ENCODE results near the gene TRAPPC5.

DNA sequence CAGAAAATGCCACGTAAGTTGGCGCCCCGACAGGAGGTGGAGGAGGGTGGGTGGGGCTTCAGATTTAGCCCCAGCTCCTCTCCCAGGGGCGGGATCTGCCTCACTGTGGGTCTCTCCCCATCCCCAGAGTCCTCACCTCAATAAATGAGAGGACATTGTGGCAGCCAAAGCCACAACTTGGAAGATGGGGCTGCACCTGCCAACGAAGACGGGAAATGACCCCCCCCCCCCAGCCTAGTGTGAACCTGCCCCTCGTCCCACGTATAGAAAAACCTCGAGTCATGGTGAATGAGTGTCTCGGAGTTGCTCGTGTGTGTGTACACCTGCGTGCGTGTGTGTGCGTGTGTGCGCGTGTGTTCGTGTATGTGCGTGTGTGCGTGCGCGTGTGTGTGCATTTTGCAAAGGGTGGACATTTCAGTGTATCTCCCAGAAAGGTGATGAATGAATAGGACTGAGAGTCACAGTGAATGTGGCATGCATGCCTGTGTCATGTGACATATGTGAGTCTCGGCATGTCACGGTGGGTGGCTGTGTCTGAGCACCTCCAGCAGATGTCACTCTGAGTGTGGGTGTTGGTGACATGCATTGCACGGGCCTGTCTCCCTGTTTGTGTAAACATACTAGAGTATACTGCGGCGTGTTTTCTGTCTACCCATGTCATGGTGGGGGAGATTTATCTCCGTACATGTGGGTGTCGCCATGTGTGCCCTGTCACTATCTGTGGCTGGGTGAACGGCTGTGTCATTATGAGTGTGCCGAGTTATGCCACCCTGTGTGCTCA is 1.5 kb upstream of the TRAPPC5 start:
- TF ChIP-seq, protein P1, sequence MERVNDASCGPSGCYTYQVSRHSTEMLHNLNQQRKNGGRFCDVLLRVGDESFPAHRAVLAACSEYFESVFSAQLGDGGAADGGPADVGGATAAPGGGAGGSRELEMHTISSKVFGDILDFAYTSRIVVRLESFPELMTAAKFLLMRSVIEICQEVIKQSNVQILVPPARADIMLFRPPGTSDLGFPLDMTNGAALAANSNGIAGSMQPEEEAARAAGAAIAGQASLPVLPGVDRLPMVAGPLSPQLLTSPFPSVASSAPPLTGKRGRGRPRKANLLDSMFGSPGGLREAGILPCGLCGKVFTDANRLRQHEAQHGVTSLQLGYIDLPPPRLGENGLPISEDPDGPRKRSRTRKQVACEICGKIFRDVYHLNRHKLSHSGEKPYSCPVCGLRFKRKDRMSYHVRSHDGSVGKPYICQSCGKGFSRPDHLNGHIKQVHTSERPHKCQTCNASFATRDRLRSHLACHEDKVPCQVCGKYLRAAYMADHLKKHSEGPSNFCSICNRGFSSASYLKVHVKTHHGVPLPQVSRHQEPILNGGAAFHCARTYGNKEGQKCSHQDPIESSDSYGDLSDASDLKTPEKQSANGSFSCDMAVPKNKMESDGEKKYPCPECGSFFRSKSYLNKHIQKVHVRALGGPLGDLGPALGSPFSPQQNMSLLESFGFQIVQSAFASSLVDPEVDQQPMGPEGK (CRISPR knock-in tag; IDR thresholded peaks at IDR 0.05; ENCODE audit: borderline replicate concordance) = no peak
- TF ChIP-seq ZNF70 (CRISPR knock-in tag; IDR thresholded peaks at IDR 0.05) (no peak), OSR1 (CRISPR knock-in tag; IDR thresholded peaks at IDR 0.05) (no peak), ZFP3 (CRISPR knock-in tag; IDR thresholded peaks at IDR 0.05) (no peak), ISL1 (CRISPR knock-in tag; IDR thresholded peaks at IDR 0.05) (no peak), ESRRG (CRISPR knock-in tag; IDR thresholded peaks at IDR 0.05) (no peak), TCF4 (CRISPR knock-in tag; IDR thresholded peaks at IDR 0.05; ENCODE audit: borderline replicate concordance) (no peak), RARB (CRISPR knock-in tag; IDR thresholded peaks at IDR 0.05) (no peak), ARNTL (CRISPR knock-in tag; IDR thresholded peaks at IDR 0.05; ENCODE audit: borderline replicate concordance, low read depth) (no peak), SNAI2 (CRISPR knock-in tag; IDR thresholded peaks at IDR 0.05) (no peak)
- TF ChIP-seq, protein P2, sequence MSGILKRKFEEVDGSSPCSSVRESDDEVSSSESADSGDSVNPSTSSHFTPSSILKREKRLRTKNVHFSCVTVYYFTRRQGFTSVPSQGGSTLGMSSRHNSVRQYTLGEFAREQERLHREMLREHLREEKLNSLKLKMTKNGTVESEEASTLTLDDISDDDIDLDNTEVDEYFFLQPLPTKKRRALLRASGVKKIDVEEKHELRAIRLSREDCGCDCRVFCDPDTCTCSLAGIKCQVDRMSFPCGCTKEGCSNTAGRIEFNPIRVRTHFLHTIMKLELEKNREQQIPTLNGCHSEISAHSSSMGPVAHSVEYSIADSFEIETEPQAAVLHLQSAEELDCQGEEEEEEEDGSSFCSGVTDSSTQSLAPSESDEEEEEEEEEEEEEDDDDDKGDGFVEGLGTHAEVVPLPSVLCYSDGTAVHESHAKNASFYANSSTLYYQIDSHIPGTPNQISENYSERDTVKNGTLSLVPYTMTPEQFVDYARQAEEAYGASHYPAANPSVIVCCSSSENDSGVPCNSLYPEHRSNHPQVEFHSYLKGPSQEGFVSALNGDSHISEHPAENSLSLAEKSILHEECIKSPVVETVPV (CRISPR knock-in tag; IDR thresholded peaks at IDR 0.05) = no peak
- TF ChIP-seq, protein P3, sequence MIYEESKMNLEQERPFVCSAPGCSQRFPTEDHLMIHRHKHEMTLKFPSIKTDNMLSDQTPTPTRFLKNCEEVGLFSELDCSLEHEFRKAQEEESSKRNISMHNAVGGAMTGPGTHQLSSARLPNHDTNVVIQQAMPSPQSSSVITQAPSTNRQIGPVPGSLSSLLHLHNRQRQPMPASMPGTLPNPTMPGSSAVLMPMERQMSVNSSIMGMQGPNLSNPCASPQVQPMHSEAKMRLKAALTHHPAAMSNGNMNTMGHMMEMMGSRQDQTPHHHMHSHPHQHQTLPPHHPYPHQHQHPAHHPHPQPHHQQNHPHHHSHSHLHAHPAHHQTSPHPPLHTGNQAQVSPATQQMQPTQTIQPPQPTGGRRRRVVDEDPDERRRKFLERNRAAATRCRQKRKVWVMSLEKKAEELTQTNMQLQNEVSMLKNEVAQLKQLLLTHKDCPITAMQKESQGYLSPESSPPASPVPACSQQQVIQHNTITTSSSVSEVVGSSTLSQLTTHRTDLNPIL (CRISPR knock-in tag; IDR thresholded peaks at IDR 0.05; ENCODE audit: low read depth) = no peak
- TF ChIP-seq, protein P4, sequence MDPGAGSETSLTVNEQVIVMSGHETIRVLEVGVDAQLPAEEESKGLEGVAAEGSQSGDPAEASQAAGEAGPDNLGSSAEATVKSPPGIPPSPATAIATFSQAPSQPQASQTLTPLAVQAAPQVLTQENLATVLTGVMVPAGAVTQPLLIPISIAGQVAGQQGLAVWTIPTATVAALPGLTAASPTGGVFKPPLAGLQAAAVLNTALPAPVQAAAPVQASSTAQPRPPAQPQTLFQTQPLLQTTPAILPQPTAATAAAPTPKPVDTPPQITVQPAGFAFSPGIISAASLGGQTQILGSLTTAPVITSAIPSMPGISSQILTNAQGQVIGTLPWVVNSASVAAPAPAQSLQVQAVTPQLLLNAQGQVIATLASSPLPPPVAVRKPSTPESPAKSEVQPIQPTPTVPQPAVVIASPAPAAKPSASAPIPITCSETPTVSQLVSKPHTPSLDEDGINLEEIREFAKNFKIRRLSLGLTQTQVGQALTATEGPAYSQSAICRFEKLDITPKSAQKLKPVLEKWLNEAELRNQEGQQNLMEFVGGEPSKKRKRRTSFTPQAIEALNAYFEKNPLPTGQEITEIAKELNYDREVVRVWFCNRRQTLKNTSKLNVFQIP (CRISPR knock-in tag; IDR thresholded peaks at IDR 0.05; ENCODE audit: borderline replicate concordance, low read depth) = no peak
